GM18505 (cell line): ENCODE measurements around the gene ADAP1.
"Not testable (repeated sequence)": the region's sequence is repeated elsewhere in the genome, so short reads cannot be mapped to it uniquely, and the experiment has no call there.

Source experiments
- ATAC-seq: cut with Tn5 transposase; IDR thresholded peaks from one replicate; pipeline ENCODE4 v1.9.1; 2021; ENCODE audit not compliant: unreplicated experiment
- POLR2A ChIP-seq: IDR thresholded peaks from 4 replicates; pipeline ENCODE4 v1.6.1; 2011; ENCODE audit warnings: borderline replicate concordance; ENCODE audit not compliant: insufficient read depth, insufficient read length; ENCODE audit errors: extremely low read depth

ADAP1 gene

DNA sequence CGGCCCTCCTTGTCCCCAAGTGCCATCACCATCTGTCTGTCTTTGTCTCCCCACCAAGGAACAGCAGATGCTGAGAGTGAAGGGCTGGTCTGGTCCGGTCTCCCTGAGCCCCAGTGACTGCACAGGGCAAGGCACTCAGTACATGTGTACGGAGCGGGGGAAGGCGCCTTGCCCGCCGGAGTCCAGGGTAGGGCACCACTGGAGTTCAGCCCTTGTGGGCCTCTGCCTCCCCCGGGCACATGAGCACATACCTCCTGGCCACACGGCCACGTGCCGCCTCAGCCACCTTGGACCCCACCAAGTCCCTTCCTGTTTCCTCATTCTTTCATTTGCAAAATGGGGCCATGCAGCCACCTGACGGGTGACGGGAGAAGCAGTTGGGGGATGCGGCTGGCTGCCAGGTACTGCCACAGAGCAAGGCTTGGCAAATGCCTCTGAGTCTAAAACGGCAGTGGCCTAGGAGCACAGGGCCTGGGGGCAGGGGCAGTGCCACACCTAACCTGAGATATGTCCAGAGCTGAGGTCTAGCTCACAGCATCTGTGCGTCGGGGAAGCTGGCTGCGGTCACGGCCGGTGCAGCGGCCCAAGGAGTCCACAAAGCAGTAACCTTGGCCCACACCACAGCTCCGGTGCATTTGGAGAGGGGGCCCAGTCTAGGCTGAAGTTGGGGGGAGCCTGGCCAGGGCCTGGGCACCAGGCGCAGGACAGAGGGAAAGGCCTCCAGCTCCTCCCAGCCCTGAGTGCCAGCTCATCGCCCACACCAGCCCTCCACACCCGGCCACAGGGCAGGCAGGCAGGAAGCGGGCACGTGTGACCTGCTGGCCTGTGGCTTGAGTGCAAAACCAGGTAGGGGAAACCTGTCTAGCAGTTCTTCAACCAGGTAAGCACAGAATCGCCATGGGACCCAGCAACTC is 5.2 kb downstream of the ADAP1 start:
- no peak for TF ChIP-seq POLR2A
- ATAC-seq = no peak

DNA sequence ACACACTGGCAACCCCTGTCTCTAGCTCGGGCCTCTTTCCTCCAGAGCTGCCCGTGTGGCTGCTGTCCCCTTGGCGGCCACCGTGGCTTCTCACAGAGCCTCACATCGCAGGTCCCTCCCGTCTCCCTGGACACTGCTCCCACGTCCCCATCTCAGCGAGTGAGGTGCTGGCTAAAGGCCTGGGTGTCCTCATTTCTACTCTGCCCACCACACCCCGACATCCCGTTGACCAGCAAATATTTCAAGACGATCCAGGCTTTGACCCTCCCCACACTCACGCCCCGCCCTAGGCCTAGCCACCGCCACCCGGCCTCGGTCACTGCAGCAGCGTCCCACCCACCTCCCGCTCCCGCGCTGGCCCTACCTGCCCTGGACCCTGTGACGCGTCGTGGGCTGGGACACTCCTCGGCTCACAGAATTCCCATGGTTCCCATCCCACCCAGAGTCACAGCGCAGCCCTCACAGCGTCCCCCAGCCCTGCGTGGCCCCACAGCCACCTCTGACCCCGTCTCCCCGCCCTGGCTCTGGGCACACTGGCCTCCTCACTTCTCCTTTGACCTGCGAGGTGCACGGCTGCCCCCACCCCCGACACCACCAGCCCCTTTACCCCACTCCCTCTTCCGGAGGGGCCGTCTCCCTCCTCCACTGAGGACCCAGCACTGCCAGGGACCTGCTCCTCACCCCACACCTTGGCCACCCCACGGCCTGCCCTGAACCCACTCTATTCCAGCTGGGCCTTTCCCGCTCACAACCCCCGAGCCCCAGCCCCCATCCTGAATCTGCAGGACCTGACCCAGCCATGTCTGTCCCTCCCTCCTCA is 6.9 kb downstream of the ADAP1 start:
- no peak for TF ChIP-seq POLR2A

DNA sequence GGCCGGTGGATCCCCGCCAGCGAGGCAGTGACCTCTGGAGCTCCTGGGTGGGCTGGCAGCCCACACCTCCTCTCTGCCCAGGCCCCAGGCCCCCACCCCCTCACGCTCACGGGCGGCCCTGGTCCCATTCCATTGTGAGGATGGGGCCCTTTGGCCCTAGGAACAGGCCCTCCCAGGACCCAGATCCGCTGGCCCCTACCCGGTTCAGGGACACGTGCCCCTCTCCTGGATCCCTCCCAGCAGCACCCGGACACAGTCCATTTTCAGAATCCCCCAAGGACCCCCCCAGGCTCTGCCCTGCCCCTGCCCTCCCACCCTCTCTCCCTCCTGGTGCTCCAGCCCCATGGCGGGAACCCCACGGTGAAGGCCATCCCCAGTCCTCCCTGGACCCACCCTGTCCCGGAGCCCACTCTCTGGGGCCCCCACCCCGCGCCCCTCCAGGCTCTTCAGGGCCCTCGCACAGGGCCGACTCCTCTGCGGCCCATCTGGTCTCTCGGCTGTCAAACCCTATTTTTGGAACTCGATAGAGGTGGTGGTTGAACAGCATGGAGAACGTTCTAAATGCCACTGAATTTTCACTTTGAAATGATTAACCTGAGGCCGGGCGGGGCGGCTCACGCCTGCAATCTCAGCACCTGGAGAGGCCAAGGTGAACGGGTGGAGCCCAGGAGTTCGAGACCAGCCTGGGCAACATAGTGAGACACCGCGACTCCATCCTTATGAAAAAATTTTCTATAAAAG is 8.1 kb downstream of the ADAP1 start:
- no peak for ATAC-seq
- TF ChIP-seq POLR2A = no peak

More for the DNA sequence above, 6.9 kb downstream of the ADAP1 start:
- no peak for ATAC-seq

DNA sequence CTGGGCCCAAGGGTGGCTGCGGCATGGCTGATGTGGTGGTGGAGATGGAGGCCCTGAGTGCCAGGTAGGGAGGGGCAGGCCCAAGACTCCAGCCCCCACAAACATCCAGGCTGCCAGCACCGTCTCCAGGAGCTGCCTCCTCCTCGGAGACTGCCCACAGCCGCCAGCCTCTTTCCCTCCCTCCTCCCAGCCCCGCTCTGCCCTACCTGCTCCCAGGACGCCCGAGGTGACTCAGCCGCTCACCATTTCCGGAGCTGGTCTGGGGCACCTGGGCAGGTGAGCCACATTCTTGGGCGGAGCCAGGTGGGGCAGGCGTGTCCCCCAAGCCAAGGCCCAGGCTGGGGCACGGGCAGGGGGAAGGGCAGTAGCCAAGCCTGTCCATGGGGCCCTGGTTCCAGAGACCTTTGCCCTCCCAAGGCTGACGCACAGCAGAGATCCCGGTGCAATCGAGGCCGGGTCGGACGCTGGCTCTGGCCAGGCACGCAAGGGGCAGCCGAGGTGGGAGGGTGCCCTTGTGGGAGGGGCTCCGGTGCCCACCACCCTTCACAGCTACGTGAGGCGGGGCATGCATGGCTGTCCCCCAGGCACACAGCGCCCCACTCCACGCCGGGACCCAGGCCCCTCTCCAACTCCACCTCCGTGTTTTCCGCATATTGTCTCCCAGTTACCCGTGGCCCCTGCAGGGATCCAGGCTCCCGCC is 8.8 kb downstream of the ADAP1 start:
- TF ChIP-seq POLR2A = no peak
- ATAC-seq = no peak

DNA sequence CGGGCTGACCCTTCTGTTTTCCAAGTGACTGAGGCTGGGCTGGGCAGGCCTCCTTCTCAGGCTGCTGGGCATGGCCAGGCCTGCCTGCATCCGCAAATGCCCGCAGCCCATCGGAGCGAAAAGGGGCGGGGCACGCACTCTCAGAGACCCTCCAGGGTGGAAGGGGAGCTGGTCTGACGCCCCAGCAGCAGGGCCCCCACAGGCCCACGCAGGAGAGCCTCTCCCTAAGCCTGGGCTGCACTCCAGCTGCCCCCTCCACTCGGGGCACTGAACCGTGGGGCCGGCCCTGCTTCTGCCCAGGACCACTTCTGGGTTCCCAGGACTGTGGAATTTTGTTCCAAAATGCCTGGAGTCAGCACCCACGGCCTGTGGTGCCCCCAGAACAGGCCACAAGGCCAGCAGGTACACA is 9.3 kb downstream of the ADAP1 start:
- TF ChIP-seq POLR2A = no peak
- ATAC-seq = no peak

DNA sequence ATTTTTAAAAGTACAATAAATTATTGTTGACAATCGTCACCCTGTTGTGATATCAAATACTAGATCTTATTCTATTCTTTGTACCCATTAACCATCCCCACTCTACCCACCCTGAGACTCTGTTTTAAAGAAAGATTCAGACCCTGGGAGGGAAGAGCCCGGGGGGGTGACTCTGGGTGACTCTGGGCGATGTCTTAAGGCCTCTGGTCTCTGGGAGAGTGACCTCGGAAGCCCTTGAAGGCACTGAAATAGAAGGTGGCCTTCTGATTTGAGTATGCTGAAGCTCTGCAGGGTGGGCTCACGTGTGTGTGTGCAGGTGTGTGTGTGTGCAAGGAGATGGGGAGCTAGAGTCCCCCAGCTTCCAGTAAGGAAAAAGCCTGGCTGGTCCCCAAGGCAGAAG is 9.7 kb downstream of the ADAP1 start:
- no peak for ATAC-seq
- no peak for TF ChIP-seq POLR2A

DNA sequence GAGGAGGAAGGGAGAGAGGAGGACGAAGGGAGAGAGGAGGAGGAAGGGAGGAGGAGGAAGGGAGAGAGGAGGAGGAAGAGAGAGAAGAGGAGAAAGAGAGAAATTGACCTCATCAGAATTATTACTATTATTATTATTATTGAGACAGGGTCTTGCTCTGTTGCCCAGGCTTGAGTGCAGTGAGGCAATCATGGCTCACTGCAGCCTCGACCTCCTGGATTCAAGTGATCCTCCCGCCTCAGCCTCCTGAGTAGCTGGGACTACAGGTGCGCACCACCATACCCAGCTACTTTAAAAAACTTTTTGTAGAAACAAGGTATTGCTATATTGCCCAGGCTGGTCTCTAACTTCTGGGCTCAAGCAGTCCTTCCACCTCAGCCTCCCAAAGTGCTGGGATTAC is 10.7 kb downstream of the ADAP1 start:
- ATAC-seq = not testable (repeated sequence)

DNA sequence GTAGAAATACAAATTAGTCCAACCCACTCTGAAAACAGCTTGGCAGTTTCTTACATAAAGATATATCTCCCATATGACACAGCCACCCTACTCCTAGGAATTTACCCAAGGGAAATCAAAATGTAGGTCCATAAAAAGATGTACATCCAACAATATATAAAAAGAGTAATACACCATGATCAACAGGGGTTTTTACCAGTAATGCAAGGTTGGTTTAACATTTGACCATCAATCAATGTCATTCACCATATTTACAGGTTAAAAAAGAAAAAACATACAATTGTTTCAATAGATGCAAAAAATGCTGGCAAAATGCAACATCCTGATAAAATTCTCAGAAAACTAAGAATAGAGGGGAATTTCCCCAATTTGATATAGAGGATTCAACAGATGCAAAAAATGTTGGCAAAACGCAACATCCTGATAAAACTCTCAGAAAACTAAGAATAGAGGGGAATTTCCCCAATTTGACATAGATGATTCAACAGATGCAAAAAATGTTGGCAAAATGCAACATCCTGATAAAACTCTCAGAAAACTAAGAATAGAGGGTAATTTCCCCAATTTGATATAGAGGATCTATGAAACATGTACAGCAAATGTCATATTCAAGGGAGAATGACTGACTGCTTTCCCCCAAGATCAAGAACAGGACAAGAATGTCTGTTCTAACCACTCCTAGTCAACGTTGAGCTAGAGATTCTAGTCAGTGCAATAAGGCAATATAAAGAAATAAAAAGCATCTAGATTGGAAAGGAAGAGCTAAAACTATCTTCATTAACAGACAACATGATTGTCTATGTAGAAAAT is 13.7 kb downstream of the ADAP1 start:
- TF ChIP-seq POLR2A = no peak
- ATAC-seq = no peak

DNA sequence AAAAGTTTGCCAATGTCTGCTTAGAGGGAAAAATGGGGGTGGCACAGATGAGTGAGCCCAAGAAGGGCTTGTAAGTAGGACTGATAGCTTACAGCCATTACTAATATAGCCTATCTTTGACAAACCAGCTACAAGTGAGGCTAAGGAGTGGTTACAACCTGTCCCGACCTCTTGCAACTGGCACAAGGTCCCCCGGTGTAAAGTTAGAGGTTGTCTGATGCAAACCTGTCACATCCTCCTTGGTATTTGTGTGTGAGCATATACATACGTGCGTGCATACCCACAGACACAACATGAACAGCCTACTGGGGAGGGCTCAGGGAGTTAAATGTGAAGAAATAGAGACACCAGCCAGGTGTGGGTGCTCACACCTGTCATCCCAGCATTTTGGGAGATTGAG is 14.6 kb downstream of the ADAP1 start:
- ATAC-seq = no peak
- no peak for TF ChIP-seq POLR2A

DNA sequence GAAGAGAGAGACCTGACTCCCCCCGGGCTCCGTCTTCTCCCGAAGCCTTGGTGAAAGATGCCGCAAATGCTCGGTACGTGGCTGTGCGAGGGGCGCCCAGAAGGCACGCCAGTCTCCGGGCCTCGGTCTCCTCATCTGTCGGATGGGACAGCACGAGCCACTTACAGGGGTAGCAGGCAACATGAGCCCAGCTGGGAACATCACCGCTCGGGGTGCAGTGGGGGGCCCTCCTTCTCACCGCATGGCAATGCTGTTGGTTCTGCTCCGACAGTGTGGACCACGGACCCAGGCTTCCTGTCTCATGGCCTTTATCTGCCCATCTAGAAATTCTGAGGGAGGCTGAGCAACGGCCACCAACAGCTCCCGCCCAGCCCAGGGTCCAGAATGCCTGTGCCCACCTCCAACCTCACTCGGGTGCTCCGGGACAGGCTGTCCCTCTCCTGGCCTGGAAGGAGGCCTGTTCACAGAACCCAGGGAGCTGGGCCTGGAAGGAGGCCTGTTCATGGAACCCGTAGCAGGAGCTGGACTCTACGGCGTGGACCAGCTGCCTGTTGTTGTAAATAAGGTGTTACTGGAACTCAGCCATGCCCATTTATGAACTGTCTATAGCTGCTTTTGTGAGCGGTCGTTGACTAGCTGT is 15.8 kb downstream of the ADAP1 start:
- ATAC-seq = no peak
- no peak for TF ChIP-seq POLR2A

DNA sequence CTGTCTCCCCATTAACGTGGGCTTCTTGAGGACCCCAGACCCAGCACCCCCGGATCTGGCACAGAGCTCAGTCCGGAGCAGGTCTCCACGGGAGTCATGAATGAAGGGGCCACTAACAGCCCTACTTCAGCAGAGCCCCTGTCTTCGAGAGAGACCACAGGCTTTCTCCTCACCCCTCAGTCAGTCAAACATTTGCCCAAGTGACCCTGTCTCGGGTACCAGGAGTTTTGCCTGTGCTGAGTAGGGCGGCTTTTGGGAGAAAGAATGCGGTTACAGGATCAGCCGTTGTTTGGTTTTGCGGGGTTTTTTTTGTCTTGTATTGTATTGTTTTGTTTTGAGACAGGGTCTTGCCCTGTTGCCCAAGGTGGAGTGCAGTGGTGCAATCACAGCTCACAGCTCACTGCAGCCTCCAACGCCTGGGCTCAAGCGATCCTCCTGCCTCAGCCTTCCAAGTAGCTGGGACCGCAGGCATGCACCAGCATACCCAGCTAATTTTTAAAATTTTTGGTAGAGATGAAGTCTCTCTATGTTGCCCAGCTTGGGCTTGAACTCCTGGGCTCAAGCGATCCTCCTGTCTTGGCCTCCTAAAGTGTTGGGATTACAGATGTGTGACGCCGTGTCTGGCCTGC is 16.5 kb downstream of the ADAP1 start:
- no peak for ATAC-seq
- no peak for TF ChIP-seq POLR2A
